Measurements from ENCODE around the gene IL3.

DNA sequence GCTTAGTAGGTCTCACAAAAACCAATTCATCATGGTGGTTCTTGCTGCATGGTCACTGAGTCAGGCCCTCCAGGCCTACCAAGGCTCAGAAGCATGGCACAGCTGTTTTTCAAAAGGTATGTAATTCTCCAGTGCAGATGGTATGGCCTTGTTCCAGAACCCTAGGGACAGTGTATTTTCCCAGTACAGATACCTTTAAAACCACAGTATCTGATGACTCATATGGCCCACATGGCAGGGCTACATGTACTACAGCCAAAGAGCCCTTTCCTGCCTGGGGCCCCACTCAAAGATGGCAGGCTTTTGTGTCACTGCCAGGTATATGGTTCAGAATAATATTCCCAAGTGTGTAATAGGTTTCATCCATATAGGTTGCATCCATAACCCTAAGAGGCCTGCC is 29.7 kb downstream of the IL3 start:
- TF ChIP-seq, protein P1, sequence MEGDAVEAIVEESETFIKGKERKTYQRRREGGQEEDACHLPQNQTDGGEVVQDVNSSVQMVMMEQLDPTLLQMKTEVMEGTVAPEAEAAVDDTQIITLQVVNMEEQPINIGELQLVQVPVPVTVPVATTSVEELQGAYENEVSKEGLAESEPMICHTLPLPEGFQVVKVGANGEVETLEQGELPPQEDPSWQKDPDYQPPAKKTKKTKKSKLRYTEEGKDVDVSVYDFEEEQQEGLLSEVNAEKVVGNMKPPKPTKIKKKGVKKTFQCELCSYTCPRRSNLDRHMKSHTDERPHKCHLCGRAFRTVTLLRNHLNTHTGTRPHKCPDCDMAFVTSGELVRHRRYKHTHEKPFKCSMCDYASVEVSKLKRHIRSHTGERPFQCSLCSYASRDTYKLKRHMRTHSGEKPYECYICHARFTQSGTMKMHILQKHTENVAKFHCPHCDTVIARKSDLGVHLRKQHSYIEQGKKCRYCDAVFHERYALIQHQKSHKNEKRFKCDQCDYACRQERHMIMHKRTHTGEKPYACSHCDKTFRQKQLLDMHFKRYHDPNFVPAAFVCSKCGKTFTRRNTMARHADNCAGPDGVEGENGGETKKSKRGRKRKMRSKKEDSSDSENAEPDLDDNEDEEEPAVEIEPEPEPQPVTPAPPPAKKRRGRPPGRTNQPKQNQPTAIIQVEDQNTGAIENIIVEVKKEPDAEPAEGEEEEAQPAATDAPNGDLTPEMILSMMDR (IDR thresholded peaks at IDR 0.05) = no peak
- no peak for TF ChIP-seq POLR2A (IDR thresholded peaks at IDR 0.05)
